UCSD-AML1 (cell line): ENCODE measurements around the gene CASKIN2.

Experiments used
- DNase-seq: peaks from one replicate; lab custom pipeline; 2025; ENCODE audit not compliant: unreplicated experiment; lab: John Stamatoyannopoulos, UW

The CASKIN2 gene

GRCh38 chr17:75506888-75507287 is 8.4 kb downstream of the CASKIN2 start:
- no peak for DNase-seq

- no peak for DNase-seq
Measured at GRCh38 chr17:75506134-75506533, 9.2 kb downstream of the CASKIN2 start.

GRCh38 chr17:75505640-75506039 is 9.7 kb downstream of the CASKIN2 start:
- DNase-seq: no peak

GRCh38 chr17:75505152-75505409 is 10.3 kb downstream of the CASKIN2 start:
- DNase-seq: no peak

- peak; percentile 38 for DNase-seq
Measured at GRCh38 chr17:75504347-75505151, 10.8 kb downstream of the CASKIN2 start.

- no peak for DNase-seq
Measured at GRCh38 chr17:75503976-75504346, 11.4 kb downstream of the CASKIN2 start.

GRCh38 chr17:75503337-75503950 is 11.9 kb downstream of the CASKIN2 start:
- no peak for DNase-seq

- no peak for DNase-seq
Measured at GRCh38 chr17:75502721-75503329, 12.5 kb downstream of the CASKIN2 start.

- no peak for DNase-seq
Measured at GRCh38 chr17:75502072-75502720, 13.1 kb downstream of the CASKIN2 start.

- DNase-seq: no peak
Measured at GRCh38 chr17:75501378-75502071, 13.8 kb downstream of the CASKIN2 start.

- DNase-seq: no peak
Measured at GRCh38 chr17:75500419-75501216, 14.7 kb downstream of the CASKIN2 start.

GRCh38 chr17:75499313-75500022 is 15.9 kb downstream of the CASKIN2 start:
- DNase-seq: no peak

- no peak for DNase-seq
Measured at GRCh38 chr17:75498726-75499213, 16.6 kb downstream of the CASKIN2 start.

- peak; percentile 57 for DNase-seq
Measured at GRCh38 chr17:75498039-75498725, 17.2 kb downstream of the CASKIN2 start.

GRCh38 chr17:75496005-75496404 is 19.3 kb downstream of the CASKIN2 start:
- no peak for DNase-seq

- no peak for DNase-seq
Measured at GRCh38 chr17:75494326-75494877, 20.9 kb downstream of the CASKIN2 start.

GRCh38 chr17:75493476-75494129 is 21.7 kb downstream of the CASKIN2 start:
- no peak for DNase-seq

- DNase-seq: no peak
Measured at GRCh38 chr17:75492555-75493168, 22.7 kb downstream of the CASKIN2 start.
